Putamen (tissue), 1 donor: Measurements from ENCODE around the gene ZNF266.
A peak's percentile ranks its signal among the peaks of the same experiment; 100 is the strongest.

Source experiments
- DNase-seq: peaks from one replicate; pipeline ENCODE4 v3.0.0-alpha.2; 2016; ENCODE audit warnings: low spot score

The ZNF266 gene

GRCh38 chr19:9435279-9436268 lies at the start of gene ZNF266:
Gene ZNF266, minus strand, starts transcription at chr19:9435573. Its CDS starts 15,484 bp downstream, at chr19:9420089.
- peak; percentile 84 for DNase-seq

- no peak for DNase-seq
Observed at GRCh38 chr19:9485140-9485539, 49.8 kb upstream of the ZNF266 start.

GRCh38 chr19:9474975-9475374 lies 39.6 kb upstream of the ZNF266 start:
- DNase-seq, result no peak

GRCh38 chr19:9467161-9467560 lies 31.8 kb upstream of the ZNF266 start:
- no peak for DNase-seq

GRCh38 chr19:9461938-9462337 lies 26.6 kb upstream of the ZNF266 start:
- no peak for DNase-seq

- DNase-seq, result no peak
Observed at GRCh38 chr19:9456018-9456689, 20.8 kb upstream of the ZNF266 start.

GRCh38 chr19:9453953-9454352 lies 18.6 kb upstream of the ZNF266 start:
- DNase-seq, result no peak

- DNase-seq, result no peak
Observed at GRCh38 chr19:9445037-9445436, 9.7 kb upstream of the ZNF266 start.

- no peak for DNase-seq
Observed at GRCh38 chr19:9436358-9436757, 985 bp upstream of the ZNF266 start.

- no peak for DNase-seq
Observed at GRCh38 chr19:9431475-9431874, 3.9 kb downstream of the ZNF266 start.

- DNase-seq, result no peak
Observed at GRCh38 chr19:9430444-9430843, 4.9 kb downstream of the ZNF266 start.

GRCh38 chr19:9427941-9428340 lies 7.4 kb downstream of the ZNF266 start:
- no peak for DNase-seq

GRCh38 chr19:9413240-9413954 lies 22.0 kb downstream of the ZNF266 start:
- no peak for DNase-seq

- no peak for DNase-seq
Observed at GRCh38 chr19:9407827-9408226, 27.5 kb downstream of the ZNF266 start.

GRCh38 chr19:9406798-9407352 lies 28.5 kb downstream of the ZNF266 start:
- DNase-seq, result peak; percentile 56

- DNase-seq, result no peak
Observed at GRCh38 chr19:9381361-9381785, 54.0 kb downstream of the ZNF266 start.

GRCh38 chr19:9370738-9371619 lies 64.4 kb downstream of the ZNF266 start:
- no peak for DNase-seq

GRCh38 chr19:9362905-9363304 lies 72.5 kb downstream of the ZNF266 start, which contains the start of gene ZNF177:
Gene ZNF177, plus strand, starts transcription at chr19:9363013. Its CDS starts 15,299 bp downstream, at chr19:9378312.
- peak; percentile 2 for DNase-seq
